SK-N-MC (cell line): ENCODE results near the gene GP1BA.

Experiments
- DNase-seq: peaks from one replicate; pipeline ENCODE4 v3.0.0-alpha.2; 2011; ENCODE audit warnings: low read depth, low spot score
- H3K27ac ChIP-seq: fragments of 200-600 bp; sonication (generic); 2 replicates; pipeline ENCODE4 v1.5.1; 2016; ENCODE audit warnings: mixed run types
- H3K36me3 ChIP-seq: fragments of 200-600 bp; sonication (generic); 2 replicates; pipeline ENCODE4 v1.6.1; 2017; ENCODE audit warnings: antibody characterized with exemption, low read length, mixed read lengths; ENCODE audit not compliant: insufficient read depth
- H3K4me3 ChIP-seq: fragments of 200-600 bp; sonication (generic); 2 replicates; pipeline ENCODE4 v1.5.1; 2016
- H3K9ac ChIP-seq: fragments of 200-600 bp; sonication (generic); 2 replicates; pipeline ENCODE4 v1.8.0; 2017; ENCODE audit warnings: mixed run types, mixed read lengths; ENCODE audit not compliant: insufficient read length
- H3K9me3 ChIP-seq: fragments of 200-600 bp; sonication (generic); 2 replicates; pipeline ENCODE4 v1.6.1; 2017; ENCODE audit warnings: low read depth, mild to moderate bottlenecking, antibody characterized with exemption, low read length, moderate library complexity, mixed read lengths
- EZH2 ChIP-seq: fragments of 200-600 bp; sonication (generic); IDR thresholded peaks from one replicate; pipeline ENCODE4 v1.6.1; 2017; ENCODE audit warnings: antibody characterized with exemption
- FOXP2 ChIP-seq: optimal IDR thresholded peaks from 2 replicates; pipeline ENCODE3; 2011; ENCODE audit warnings: mild to moderate bottlenecking, moderate library complexity; ENCODE audit not compliant: insufficient read depth; ENCODE audit errors: extremely low read length, control extremely low read depth
- POLR2AphosphoS5 ChIP-seq: IDR thresholded peaks from 2 replicates; pipeline ENCODE4 v1.6.1; 2012; ENCODE audit warnings: mild to moderate bottlenecking, low read depth, low read length, borderline replicate concordance

GP1BA gene

GRCh38 chr17:4938688-4939545, 6.8 kb downstream of the GP1BA start:
- DNase-seq, result no peak
- Histone ChIP-seq H3K36me3 (peaks cover 37% of the 10 kb centered on the region), H3K27ac (peak overlapping the region; percentile 97), H3K9ac (peak overlapping the region; percentile 95), H3K9me3 (no peaks in the 10 kb centered on the region), H3K4me3 (peak overlapping the region; percentile 87)
- TF ChIP-seq EZH2 (no peak), POLR2AphosphoS5 (no peak), FOXP2 (no peak)

DNA sequence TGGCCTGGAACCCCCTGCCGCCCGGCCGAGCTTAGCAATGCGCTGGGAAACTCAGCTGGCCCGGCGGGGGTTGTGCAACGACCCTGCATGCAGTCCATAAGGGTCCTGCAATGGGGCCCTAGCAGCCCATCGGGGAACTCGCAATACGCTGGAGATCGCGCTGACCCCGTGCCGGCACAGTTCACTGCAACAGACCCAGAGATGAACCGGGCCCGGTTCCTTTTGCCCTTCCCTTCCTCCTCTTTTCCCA, 7.4 kb downstream of the GP1BA start:
- peak overlapping the region; percentile 97 for H3K27ac ChIP-seq
- H3K9me3 ChIP-seq, result no peaks in the 10 kb centered on the region
- H3K36me3 ChIP-seq, result peaks cover 43% of the 10 kb centered on the region
- peak overlapping the region; percentile 95 for H3K9ac ChIP-seq
- peak overlapping the region; percentile 87 for H3K4me3 ChIP-seq
- no peak for TF ChIP-seq FOXP2
- TF ChIP-seq POLR2AphosphoS5, result no peak
- TF ChIP-seq EZH2, result no peak
- no peak for DNase-seq

- H3K27ac ChIP-seq, result peak within 1 kb of the TSS; percentile 97
- TF ChIP-seq EZH2 (no peak), POLR2AphosphoS5 (peak; percentile 66; the same call in 1 of the 2 replicates), FOXP2 (no peak)
- no peaks in the 10 kb centered on the region for H3K9me3 ChIP-seq
- peak within 1 kb of the TSS; percentile 87 for H3K4me3 ChIP-seq
- peaks cover 48% of the 10 kb centered on the region for H3K36me3 ChIP-seq
- peak; percentile 95 for DNase-seq
- H3K9ac ChIP-seq, result peak within 1 kb of the TSS; percentile 95
Measured at GRCh38 chr17:4939796-4940554, 7.9 kb downstream of the GP1BA start, which contains the start of the genes RNF167 and SLC25A11. RNF167 (plus strand) TSS chr17:4940268; CDS start chr17:4940910, 642 bp downstream. SLC25A11 (minus strand) TSS chr17:4940046; CDS start chr17:4939910, 136 bp downstream.

DNA sequence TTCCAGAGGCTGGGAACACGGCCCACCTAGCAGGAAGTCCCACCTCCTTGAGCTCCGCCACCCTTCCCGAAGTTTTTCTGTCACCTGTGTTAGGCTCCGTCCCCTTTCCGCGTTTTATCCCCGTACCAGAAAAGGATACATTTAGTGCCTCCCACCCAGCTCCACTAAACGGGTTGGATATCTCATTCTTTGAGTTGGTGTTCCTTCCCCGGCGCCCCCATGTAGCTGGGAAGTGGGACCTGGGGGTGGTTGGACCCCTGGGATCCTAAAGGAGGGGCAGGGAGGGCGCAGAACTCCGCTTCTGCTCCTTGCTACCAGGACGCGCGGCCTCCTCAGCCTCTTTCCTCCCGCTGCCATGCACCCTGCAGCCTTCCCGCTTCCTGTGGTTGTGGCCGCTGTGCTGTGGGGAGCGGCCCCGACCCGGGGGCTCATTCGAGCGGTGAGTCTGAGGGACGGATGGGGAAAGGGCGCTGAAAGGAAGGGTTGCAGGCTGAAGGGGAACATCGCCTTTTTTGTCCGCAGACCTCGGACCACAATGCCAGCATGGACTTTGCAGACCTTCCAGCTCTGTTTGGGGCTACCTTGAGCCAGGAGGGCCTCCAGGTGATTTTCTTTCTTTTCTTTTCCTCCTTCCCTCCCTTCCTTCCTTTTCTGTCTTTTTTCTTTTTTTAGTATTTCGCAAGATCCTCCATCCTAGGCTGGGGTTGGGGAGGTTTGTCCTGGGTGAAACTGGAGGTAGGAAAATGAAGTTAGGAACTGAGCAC, 8.7 kb downstream of the GP1BA start:
- H3K4me3 ChIP-seq, result peak overlapping the region; percentile 87
- peak overlapping the region; percentile 97 for H3K27ac ChIP-seq
- TF ChIP-seq EZH2 (no peak), POLR2AphosphoS5 (peak; percentile 29; the same call in 1 of the 2 replicates), FOXP2 (no peak)
- peaks cover 56% of the 10 kb centered on the region for H3K36me3 ChIP-seq
- H3K9me3 ChIP-seq, result no peaks in the 10 kb centered on the region
- H3K9ac ChIP-seq, result peak overlapping the region; percentile 95
- DNase-seq, result no peak

DNA sequence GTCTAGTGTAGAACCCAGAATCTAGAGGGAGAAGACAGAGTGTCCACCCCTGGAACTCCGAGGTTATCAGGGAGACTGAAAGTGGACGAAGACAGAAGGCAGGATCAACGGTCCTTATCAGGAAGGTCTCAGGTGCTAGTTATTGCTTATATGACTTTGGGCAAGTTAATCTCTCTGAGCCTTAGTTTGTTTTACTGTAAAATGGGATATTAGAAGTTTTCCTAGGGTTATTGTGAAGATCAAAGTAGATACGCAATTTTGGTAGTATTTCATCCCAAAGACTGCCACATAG, 9.2 kb downstream of the GP1BA start:
- TF ChIP-seq FOXP2 (no peak), EZH2 (no peak), POLR2AphosphoS5 (no peak)
- Histone ChIP-seq H3K9me3 (no peaks in the 10 kb centered on the region), H3K36me3 (peaks cover 61% of the 10 kb centered on the region), H3K4me3 (peak overlapping the region; percentile 87), H3K27ac (no peak overlapping the region), H3K9ac (peak overlapping the region; percentile 95)
- DNase-seq, result no peak

- Histone ChIP-seq H3K27ac (no peak overlapping the region), H3K9ac (no peak overlapping the region), H3K36me3 (peaks cover 56% of the 10 kb centered on the region), H3K9me3 (no peaks in the 10 kb centered on the region), H3K4me3 (no peak overlapping the region)
- TF ChIP-seq EZH2, result no peak
- no peak for TF ChIP-seq POLR2AphosphoS5
- no peak for TF ChIP-seq FOXP2
- no peak for DNase-seq
Measured at GRCh38 chr17:4942760-4943508, 10.9 kb downstream of the GP1BA start.

DNA sequence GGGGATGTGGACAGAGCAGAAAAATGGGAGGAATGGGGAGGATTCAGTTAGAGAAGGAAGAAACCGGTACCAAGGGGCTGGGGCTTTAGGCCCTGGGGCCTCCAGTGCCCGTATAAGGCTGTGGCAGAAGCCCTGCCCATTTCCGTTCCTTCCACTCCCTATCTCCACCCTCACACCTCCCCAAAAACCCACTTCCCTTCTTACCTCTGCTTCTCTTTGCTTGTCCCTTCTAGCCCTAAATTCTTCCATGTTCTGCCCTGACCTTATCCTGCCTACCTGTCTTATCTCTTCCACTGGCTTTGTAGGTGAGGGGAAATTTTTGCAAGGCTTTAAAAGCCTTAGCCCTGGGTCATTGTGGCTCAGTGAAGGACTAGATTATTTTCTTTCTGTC, 12.1 kb downstream of the GP1BA start:
- DNase-seq, result no peak
- no peaks in the 10 kb centered on the region for H3K9me3 ChIP-seq
- H3K36me3 ChIP-seq, result peaks cover 50% of the 10 kb centered on the region
- no peak for TF ChIP-seq FOXP2
- TF ChIP-seq POLR2AphosphoS5, result no peak; the same call in 1 of the 2 replicates
- no peak for TF ChIP-seq EZH2
- no peak overlapping the region for H3K4me3 ChIP-seq
- H3K27ac ChIP-seq, result peak overlapping the region; percentile 56; the same call in 1 of the 2 replicates
- H3K9ac ChIP-seq, result no peak overlapping the region
